ENCODE results near the gene NPFFR1.
"Not testable (repeated sequence)": the region's sequence is repeated elsewhere in the genome, so short reads cannot be mapped to it uniquely, and the experiment has no call there.

NPFFR1 gene

GRCh38 chr10:70222811-70223447, 60.9 kb downstream of the NPFFR1 start:
- not testable (repeated sequence) for DNase-seq (ENCODE audit: low read depth in 3 of 3)

DNA sequence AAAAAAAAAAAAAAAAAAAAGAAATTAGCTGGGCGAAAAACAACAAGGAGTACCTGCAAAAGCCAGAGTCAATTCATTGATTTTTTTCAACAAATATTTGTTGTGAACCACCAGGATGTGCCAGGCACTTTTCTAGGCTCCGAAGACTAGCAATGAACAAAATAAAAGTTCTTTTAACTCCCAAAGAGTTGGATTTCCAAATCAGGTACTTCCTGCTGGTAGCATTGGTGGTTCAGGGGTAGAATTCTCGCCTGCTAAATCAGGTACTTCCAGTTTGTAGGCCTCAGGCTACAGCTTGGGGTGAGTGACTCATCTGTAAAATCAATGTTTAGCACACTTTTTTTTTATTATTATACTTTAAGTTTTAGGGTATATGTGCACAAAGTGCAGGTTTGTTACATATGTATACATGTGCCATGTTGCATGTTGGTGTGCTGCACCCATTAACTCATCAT, 61.4 kb downstream of the NPFFR1 start:
- DNase-seq (ENCODE audit: low read depth in 3 of 3) = no peak

DNA sequence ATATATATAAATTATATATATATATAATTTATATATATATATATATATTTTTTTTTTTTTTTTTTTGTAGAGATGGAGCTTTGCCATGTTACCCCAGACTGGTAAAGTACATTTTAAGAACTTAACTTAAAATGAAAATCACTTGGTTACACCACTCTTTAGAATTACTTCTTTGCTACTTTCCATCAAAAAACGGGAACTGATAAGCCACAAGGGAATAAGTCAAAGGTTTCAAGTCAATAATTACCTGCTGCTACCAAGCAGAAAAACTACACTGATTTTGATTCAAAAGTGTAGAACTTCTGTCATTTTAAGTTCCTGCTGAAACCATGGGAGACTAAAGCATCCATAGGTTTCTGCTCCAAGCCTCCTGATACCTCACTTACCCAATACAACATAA, 62.8 kb downstream of the NPFFR1 start:
- no peak for DNase-seq (ENCODE audit: low read depth in 3 of 3)

DNA sequence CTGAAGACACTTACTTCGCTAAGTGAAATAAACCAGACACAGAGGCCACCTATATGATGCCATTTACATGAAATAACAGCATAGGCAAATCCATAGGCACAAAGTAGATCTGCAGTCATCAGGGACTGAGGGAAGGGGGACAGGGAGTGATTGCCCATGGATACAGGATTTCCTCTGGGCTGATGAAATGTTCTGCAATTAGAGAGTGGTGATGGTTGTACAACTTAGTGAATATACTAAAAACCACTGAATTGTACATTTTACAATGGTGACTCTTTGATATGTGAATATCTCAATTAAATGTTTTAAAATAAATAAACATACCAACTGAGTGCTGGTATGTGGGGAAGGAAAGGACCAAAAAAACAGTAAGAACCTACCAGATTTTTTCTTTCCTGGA, 70.9 kb downstream of the NPFFR1 start:
- DNase-seq (ENCODE audit: low read depth in 3 of 3) = no peak

GRCh38 chr10:70212277-70212676, 71.5 kb downstream of the NPFFR1 start:
- DNase-seq (ENCODE audit: low read depth in 3 of 3) = no peak

- DNase-seq (ENCODE audit: low read depth in 3 of 3) = no peak
Observed at GRCh38 chr10:70206762-70207161, 77.0 kb downstream of the NPFFR1 start.

GRCh38 chr10:70201105-70201504, 82.7 kb downstream of the NPFFR1 start:
- DNase-seq (ENCODE audit: low read depth in 3 of 3) = no peak

- DNase-seq (ENCODE audit: low read depth in 3 of 3) = no peak
Observed at GRCh38 chr10:70198696-70199466, 84.9 kb downstream of the NPFFR1 start.

Data from stimulated activated CD4-positive, alpha-beta T cell treated with anti-CD3 and anti-CD28 coated beads, TNF-alpha, amount 100 ng/mL, for 48 hours (primary cell).